GM13977 (cell line): ENCODE results near the gene ANKDD1A.

Experiments used
- DNase-seq: peaks from one replicate; pipeline ENCODE4 v3.0.0; 2012; ENCODE audit warnings: low spot score
- CTCF ChIP-seq: IDR thresholded peaks from 2 replicates; pipeline ENCODE4 v1.5.1; 2012; ENCODE audit warnings: mild to moderate bottlenecking, control low read depth; ENCODE audit not compliant: insufficient read depth; ENCODE audit errors: extremely low read depth, missing control alignments
- in situ Hi-C: fragments of 300-500 bp; cut with MboI; formaldehyde crosslinking; loops from one replicate; pipeline ENCODE4 v1.12.0; 2022; ENCODE audit warnings: low sequenced_read_pairs, low pct_unique_long_range_greater_than_20kb, mixed read lengths, inconsistent platforms; ENCODE audit not compliant: unreplicated experiment

The ANKDD1A gene

GRCh38 chr15:64950888-64951287 is 39.2 kb downstream of the ANKDD1A start:
- TF ChIP-seq CTCF: no peak
- no peak for DNase-seq
- in situ Hi-C loops: no loop called here

GRCh38 chr15:64951777-64952418 is 40.2 kb downstream of the ANKDD1A start:
- TF ChIP-seq CTCF: no peak
- in situ Hi-C loops: no loop called here
- no peak for DNase-seq

- in situ Hi-C loops: no loop called here
- no peak for TF ChIP-seq CTCF
- no peak for DNase-seq
Measured at GRCh38 chr15:64954395-64954794, 42.7 kb downstream of the ANKDD1A start.

GRCh38 chr15:64959128-64959527 is 47.4 kb downstream of the ANKDD1A start:
- DNase-seq: no peak
- in situ Hi-C loops: no loop called here
- TF ChIP-seq CTCF: no peak

GRCh38 chr15:64960153-64960552 is 48.5 kb downstream of the ANKDD1A start:
- DNase-seq: no peak
- TF ChIP-seq CTCF: no peak
- in situ Hi-C loops: no loop called here

- no peak for TF ChIP-seq CTCF
- in situ Hi-C loops: no loop called here
- DNase-seq: no peak
Measured at GRCh38 chr15:64961013-64961412, 49.3 kb downstream of the ANKDD1A start.
